GM12801 (cell line): ENCODE results near the gene CYP2F1.

Experiments
- TF ChIP-seq, protein P1 (sequence below): IDR thresholded peaks from one replicate; pipeline ENCODE4 v1.5.1; 2011; ENCODE audit warnings: control low read depth; ENCODE audit not compliant: insufficient read length; ENCODE audit errors: extremely low read depth

Gene CYP2F1

DNA sequence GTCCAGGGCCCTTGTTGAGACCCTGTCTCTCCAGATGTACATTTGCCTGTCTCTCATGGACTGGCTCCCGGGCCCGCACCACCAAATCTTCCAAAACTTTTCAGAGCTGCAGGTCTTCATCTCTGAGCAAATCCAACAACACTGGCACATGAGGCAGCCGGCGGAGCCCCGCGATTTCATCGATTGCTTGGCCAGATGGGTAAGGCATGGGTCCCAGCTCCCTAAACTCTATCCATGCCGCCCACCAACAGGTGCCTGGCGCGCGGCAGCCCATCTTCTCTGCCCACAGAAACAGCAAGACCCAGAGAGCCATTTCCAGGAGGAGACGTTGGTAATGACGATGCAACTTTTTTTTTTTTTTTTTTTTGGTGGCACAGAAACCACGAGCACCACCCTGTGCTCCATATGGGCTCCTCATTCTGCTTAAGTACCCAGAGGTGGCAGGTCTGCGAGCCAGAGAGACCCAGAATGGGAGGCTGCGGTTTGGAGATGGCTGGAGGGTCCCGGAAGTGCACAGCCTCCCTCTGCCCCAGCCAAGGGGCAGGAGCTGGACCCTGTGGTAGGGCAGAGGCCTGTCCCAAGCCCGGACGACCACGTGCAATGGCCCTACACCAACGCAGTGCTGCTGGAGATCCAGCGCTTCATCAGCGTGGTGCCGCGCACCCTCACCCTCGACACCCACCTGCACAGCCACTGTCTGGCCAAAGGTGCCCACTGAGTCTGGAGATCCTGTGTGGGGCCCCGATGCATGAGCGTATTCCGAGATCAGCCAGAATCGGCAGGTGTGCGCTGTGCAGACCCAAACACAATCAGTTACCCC lies 22.6 kb downstream of the CYP2F1 start:
- TF ChIP-seq, protein P1, sequence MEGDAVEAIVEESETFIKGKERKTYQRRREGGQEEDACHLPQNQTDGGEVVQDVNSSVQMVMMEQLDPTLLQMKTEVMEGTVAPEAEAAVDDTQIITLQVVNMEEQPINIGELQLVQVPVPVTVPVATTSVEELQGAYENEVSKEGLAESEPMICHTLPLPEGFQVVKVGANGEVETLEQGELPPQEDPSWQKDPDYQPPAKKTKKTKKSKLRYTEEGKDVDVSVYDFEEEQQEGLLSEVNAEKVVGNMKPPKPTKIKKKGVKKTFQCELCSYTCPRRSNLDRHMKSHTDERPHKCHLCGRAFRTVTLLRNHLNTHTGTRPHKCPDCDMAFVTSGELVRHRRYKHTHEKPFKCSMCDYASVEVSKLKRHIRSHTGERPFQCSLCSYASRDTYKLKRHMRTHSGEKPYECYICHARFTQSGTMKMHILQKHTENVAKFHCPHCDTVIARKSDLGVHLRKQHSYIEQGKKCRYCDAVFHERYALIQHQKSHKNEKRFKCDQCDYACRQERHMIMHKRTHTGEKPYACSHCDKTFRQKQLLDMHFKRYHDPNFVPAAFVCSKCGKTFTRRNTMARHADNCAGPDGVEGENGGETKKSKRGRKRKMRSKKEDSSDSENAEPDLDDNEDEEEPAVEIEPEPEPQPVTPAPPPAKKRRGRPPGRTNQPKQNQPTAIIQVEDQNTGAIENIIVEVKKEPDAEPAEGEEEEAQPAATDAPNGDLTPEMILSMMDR = no peak

DNA sequence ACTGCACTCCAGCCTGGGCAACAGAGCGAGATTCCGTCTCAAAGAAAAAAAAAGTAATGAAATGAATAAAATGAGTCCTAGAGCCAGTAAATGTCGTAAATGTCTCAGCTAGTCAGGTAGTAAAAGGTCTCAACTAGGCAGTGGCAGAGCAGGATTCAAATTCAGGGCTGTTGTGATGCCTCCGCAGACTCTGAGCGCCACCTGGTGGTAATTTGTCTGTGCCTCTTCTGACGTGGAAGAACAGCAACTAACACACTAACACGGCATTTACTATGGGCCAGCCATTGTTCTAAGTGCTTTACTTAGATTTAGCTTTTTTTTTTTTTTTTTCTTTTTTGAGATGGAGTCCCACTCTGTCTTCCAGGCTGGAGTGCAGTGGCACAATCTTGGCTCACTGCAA lies 30.2 kb downstream of the CYP2F1 start:
- TF ChIP-seq, protein P1 = no peak

DNA sequence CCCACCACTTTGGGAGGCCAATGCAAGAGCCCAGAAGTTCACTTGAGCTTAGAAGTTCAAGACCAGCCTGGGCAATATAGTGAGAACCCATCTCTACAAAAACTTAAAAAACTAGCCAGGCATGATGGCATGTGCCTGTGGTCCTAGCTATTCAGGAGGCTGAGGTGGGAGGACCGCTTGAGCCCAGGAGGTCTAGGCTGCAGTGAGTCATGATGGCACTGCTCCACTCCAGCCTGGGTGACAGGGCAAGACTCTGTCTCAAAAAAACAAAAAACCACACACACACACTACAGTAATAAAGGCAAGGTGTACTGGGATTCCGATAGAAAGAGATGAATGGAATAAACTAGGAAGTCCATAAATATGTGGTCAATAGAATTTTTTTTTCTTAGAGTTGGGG lies 35.6 kb downstream of the CYP2F1 start:
- TF ChIP-seq, protein P1 = no peak

DNA sequence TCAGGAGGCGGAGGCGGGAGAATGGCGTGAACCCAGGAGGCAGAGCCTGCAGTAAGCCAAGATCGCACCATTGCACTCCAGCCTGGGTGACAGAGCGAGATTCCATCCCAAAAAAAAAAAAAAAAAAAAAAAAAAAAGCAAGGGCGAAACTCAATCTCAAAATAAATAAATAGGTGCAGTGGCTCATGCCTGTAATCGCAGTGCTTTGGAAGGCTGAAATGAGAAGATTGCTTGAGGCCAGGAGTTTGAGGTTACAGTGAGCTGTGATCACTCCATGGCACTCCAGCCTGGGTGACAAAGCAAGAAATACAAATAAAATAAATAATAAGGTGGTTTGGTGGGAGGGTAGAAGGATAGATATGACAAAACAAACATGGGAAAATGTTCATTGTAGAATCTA lies 39.8 kb downstream of the CYP2F1 start:
- TF ChIP-seq, protein P1 = no peak

DNA sequence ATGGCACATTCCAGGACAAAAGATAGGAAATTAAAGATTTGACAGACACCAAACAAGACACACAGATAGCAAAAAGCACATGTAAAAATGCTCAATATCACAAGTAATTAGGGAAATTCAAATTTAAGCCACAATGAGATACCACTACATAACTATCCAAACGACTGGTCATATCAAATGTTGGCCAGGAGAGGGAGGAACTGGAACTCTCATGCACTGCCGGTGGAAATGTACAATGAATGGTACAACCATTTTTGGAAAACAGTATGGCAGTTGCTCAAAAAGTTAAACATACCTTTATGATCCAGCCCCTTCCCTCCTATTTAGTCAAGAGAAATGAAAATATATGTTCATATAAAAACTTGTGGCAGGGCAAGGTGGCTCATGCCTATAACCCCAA lies 42.0 kb downstream of the CYP2F1 start:
- TF ChIP-seq, protein P1 = no peak

DNA sequence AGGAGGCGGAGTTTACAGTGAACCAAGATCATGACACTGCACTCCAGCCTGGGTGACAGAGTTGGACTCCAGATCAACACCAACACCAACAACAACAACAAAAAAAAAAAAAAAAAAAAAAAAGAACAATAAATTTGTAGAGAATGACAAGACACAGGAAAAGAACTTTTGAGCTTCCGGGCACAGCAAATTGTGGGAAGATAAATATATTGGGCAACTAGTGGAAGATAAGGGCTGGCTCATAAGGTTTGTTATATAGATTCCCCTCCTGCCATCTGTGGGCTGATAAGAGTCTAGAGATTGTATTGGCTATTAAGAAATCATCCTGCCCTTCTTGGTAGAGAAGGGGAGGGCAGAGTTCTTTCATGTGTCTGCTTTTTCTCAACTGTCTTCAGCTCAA lies 45.6 kb downstream of the CYP2F1 start:
- TF ChIP-seq, protein P1 = no peak

DNA sequence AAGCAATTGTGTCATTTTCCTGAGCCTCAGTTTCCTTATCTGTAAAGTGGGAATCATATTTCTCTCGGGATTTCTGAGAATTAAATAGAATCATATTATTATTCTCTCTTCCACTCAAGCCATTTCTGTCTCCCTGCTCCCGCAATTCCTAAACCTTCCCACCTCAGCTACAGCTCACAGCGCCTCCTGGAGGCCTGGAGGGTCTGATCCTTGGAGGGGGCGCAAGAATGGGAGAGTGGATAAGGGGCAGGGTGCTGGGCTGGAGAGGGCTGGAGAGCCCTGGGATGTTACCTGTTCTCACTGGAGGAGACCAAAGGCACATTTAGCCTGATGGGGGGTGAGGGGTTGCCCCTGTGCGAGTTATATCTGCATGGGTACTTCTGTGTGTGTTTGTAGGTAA lies 47.7 kb downstream of the CYP2F1 start:
- TF ChIP-seq, protein P1 = no peak
